ENCODE results near the gene ZNF593.

ZNF593 gene

DNA sequence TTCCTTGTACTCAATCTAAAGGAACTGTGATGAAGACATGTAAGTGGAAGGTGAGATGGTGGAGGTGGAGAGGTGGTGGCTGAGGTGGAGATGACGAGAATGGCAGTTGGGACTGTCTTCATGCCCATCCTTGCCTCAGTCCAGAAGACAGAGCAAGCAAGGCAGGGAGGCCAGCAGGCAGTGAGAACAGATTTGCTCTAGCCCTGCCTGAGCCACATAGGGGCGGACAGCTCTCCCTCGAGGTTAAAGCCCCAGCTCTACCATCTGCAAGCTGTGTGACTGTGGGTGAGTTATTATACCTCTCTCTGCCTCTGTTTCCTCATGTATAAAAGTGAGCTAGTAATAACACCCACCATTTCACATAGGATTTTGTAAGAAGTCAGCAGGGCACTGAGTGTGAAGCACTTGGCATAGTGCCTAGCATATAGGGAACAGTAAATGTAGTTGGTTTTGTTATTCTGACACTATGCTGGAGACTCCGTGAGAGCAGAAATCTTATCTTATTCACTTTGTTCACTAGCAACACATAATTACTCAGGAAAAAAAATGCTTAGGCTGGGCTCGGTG lies 15.7 kb upstream of the ZNF593 start:
- no peak for DNase-seq

DNA sequence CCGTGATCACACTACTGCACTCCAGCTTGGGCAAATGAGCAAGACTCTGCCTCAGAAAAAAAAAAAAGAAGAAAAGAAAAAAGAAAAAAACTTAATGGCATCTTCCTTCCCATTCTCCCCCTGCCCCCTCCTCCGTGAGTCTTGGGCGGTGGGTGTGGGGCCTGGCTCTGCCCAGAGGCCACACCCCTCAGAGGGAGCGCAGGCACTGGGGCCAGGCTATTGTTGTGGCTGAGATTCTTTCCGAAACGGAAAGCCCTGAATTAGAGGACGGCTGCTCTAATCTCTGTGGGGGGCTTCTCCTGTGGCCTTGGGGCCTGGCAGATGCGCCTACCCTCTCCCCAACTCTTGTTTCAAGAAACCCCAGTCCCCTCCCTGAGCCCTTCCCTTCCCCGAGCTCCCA lies 15.0 kb upstream of the ZNF593 start:
- DNase-seq = no peak

DNA sequence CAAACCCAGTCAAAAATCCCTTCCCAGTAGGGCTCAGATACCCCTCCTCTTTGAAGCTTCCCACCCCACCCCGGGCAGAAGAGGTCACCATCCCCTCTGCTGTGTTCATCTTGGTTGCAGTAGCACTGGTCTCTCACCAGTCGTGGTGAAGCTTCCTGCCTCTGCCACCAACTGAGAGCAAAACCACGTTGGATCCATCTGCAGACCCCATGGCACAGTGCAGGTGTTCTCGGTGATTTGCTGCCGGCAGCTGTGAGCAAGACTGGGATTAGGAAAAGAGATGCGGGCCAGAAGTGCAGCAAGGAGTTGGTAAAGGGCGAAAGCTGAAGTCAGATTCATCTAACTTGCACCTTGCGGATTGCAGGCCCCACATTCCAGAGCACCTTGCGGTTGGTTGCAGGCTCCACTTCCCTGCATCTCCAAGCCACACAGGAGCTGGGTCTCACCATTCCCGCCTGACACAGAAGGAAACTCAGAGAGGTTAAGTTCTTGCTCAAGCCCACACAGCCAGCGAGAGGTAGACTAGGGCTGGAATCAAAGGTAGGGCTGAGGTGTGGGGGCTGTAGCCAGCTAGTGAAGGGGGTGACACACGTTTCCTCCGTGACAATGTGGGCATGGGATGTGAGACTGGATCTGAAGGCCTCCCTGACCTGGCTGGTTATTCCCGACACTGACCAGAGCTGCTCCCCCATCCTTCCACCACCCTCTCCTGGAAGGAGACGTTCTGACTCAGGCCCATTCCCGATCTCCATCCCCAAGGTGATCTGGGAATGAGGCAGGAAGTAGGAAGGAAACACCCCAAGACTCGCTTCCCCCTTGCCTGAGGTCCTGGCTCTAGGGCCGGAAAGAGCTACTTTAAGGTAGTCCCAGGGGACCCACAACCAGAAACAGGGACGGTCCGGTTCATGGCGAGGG lies 14.1 kb upstream of the ZNF593 start:
- DNase-seq = no peak

DNA sequence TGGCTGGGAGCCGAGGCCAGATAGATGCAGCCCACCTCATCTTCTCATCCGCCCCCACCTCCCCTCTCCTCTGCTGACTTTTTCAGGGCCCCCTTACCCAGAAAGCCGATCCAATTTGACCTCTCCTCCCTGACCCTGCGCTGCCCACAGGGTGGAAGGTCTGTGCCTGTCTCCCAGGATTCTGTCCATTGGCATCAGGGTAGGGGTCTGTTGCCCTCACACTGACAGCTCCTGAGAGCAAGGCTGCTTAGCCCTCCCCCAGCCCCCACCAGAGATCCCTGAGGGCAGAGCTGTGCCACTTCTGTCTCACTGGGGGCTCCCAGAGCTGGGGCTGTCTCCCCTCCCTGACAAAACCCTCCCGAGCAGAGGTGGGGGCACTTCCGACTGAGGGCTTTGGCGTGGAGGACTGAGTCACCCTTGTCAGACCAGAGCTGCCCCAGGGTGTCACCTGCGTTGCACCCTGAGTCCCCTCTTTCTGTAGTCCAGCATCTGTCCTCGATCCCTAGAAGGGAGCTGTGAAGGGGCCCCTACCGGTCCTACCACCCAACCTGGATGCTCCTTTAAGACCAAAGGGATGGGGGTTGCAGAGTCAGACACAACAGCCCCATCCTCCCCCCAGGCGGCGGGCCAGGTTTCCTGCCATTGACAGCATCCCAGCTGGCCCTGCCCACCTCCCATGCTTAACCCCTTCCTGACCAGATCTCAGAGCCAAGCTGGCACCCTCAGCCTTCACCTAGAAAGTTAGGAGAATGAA lies 13.2 kb upstream of the ZNF593 start:
- DNase-seq = peak; percentile 83

DNA sequence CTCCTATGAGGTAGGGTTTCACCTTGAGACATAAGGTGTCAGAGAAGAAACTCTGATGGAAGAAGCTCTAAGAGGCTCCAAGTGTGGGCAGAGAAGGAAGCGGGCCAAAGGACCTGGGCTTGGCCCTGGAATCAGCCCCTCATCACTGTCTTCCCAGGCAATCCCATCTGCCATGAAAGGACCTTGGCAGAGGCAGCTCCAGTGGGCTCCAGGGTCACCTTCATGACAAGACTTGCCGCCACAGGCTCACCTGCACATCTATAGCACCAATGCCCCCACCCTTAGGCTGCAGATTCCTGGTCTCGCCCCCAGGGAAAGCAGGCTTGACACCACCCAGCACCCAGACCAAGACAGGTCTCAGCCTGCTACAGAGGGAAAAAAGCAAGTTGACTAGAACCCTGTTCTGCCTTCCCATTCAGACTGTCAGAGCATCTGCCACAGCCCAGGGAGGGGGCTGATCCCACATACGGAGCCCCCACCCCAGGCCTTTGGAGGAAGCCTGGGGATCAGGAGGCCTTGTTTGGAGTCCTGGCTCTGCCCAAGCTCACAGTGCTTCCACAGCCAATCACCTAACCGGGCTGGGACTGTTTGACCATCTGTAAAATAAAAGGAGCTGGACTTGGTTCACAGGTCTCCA lies 11.3 kb upstream of the ZNF593 start:
- DNase-seq = no peak

DNA sequence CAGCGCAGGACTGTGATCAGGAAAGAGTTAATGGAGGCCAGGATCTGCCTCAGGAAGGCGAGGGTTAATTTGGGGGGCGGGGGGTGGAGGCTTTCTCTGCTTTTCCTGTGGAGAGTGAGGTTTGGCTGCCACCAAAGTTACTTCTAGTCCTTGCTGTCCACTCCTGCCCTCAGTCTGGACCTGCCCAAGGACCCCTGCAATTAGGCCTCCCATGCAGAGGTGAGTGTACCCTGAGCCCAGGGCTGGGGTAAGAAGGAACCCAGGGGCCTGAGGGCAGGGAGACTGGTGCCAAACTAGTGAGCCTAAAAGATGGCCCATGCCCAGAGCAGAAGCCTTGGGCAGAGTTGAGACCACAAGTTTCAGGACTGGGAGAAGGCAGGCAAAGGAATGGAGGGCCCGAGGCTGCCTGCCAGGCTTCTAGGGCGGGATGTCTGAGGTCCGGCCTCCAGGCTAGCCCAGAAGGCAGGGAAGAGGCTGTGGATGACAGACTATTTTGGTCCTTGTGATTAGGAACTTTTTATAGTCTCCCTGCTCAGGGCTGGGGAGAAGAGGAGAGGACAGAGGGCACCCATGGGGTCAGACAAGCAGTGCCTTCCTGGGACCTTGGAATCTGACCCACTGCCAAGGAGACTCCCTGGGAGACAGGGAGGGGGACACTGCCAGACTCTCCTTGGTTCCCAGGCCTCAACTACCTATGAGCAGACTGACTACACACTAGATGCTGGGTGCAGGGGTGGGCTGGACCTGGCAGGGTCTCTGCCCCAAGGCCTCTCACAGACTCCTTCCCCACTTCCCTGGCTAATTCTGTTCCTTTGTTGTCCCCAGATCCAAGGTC lies 10.6 kb upstream of the ZNF593 start, which contains the start of gene FAM110D:
FAM110D (plus strand) TSS at position 172 of the 835 bp plus-strand sequence. CDS start 2,213 bp downstream, outside the sequence.
- DNase-seq = no peak

DNA sequence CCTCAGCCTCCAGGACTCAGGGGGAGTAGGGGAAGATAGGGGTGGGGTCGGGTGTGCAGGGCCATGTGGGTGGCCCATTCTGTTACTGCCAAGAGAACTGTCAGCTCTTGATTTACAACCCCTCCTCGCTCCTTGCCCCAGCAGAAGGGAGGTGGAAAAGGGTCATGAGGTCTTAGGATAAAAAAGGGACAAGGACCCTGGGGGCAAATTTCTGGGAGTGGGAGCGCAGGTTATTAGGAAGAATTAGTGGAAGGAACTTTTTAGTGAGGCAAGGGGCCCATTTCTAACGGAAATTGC lies 10.0 kb upstream of the ZNF593 start:
- no peak for DNase-seq

DNA sequence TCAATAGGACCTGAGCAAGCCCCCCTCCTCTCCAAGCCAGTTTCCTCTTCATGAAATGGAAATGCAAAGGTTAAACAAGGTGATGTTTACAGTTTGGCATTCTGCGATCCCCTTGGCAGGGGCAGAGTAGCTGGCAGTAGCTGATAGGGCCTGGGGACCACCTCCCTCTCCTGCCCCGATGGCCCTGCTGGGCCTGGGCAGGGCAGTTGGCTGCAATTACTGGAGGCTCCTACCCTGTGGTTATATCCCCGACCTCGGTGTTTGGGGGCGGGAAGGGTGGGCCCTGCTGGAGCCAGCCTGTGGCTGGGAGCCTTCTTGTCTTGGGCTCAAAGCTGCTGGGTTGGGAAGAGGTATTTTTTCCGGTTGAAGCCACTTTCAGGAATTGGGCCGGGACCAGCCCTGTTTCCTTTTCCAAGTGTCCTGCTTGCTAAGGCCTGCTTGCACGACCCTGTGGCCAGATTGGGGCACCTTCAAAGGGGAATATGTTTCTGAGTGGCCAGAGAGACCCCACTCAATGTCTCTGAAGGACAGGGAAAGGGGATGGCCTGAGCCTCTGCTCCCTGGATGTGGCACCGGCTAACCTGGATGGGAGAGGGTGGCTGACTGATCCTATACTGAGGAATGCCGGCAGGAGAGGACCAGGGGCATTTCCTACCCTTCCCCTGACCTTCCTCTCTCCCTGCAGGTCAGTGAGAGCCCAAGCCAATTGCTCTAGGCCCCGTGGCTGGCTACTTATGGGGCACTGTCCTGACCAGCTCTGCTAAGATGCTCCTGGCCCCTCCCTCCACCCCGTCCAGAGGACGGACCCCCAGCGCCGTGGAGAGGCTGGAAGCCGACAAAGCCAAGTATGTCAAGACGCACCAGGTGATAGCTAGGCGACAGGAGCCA lies 8.9 kb upstream of the ZNF593 start:
- DNase-seq = no peak

DNA sequence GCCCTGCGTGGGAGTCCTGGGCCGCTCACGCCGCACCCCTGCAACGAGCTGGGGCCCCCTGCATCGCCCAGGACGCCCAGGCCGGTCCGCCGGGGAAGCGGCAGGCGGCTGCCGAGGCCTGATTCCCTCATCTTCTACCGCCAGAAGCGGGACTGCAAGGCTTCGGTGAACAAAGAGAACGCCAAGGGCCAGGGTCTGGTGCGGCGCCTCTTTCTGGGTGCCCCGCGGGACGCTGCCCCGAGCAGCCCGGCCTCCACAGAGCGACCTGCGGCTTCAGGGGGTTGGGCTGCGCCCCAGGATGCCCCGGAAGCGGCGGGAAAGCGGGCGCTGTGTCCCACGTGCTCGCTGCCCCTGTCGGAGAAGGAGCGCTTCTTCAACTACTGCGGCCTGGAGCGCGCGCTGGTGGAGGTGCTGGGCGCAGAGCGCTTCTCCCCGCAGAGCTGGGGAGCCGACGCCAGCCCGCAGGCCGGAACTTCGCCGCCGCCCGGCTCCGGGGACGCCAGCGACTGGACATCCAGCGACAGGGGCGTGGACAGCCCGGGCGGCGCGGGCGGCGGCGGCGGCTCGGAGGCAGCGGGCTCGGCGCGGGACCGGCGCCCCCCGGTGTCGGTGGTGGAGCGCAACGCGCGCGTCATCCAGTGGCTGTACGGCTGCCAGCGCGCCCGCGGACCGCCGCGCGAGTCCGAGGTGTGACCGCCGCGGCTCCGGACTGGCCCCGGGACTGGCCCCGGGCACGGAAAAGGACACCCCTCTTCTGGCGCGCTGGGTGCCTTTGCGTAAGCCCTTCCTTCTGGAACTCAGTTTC lies 8.1 kb upstream of the ZNF593 start:
- DNase-seq = peak; percentile 83

DNA sequence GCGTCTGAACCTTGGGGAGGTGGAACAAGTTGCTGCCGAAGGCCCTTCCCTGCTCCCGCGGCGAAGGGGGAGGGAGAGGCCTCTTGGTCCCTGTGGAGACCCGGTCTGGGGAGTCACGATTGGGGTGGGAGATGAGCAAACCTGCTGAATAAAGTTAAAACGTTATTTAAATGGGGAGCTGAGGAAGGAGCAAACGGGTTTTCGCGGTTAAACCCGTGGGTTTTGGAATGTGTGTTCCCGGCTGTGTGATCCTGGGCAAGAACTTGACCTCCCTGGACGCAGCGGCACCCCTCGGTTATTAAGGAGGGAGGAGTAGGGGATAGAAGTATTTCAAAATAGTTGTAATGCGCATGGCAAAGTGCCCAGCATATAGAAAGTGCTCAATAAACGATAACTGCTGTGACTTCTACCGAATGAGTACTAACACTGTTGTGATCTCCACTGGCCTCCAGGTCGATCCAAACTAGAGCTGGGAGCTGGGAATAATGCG lies 7.4 kb upstream of the ZNF593 start:
- DNase-seq = no peak

DNA sequence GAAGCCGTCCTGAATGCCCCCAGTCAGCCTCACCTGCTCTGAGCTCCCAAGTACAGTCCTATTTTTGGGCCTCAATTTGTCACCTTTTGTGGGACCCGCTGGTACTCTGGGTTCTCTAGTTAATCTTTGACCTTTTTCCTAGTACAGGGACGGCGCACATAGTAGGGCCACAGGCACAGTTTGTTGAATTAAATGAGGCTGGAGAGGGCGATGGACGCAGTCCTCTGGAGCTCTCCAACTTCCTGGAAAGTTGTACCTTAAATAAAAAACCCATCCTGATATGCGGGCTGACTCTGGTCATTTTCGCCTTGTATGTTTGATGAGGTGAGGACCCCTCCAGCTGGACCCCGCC lies 6.0 kb upstream of the ZNF593 start:
- no peak for DNase-seq

DNA sequence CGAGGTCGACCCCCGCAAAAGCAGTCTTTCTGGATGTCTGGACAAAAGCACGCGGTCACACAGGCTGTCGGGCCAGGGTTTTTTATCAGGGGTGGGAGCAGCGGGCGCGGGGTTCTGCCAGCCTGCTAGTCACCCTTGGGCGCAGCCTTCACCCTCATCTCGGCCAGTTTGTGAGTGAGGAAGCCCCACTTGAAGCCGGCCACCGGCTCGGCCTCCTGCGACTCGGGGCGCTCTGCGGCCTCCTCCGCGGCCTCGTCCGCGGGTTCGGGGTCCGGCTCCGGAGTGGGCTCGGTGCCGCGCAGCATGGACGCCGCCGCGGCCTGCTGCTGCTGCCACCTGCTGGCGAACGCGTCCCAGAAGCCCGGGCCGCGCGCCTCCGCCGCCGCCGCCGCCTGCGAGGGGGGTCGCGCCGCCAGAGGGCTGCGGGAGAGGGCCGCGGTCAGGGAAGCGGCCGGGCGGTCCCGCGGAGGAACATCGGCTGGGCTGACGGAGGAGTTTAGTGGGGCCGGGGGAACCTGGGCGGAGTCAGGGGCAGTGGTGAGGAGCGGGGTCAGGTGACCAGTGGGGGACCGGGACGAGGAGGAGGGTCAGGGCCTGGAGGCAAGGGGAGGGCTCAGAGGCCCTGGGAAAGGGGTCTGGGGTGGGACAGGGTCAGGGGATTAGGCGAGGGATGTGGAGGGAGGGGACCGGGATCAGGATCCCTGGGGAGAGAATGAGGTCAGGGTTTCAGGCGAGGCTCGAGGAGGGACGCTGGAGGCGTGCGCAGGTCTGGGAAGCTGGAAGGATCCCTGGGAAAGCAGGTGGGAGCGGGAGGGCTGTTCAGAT lies 5.5 kb upstream of the ZNF593 start:
- DNase-seq = peak; percentile 82

DNA sequence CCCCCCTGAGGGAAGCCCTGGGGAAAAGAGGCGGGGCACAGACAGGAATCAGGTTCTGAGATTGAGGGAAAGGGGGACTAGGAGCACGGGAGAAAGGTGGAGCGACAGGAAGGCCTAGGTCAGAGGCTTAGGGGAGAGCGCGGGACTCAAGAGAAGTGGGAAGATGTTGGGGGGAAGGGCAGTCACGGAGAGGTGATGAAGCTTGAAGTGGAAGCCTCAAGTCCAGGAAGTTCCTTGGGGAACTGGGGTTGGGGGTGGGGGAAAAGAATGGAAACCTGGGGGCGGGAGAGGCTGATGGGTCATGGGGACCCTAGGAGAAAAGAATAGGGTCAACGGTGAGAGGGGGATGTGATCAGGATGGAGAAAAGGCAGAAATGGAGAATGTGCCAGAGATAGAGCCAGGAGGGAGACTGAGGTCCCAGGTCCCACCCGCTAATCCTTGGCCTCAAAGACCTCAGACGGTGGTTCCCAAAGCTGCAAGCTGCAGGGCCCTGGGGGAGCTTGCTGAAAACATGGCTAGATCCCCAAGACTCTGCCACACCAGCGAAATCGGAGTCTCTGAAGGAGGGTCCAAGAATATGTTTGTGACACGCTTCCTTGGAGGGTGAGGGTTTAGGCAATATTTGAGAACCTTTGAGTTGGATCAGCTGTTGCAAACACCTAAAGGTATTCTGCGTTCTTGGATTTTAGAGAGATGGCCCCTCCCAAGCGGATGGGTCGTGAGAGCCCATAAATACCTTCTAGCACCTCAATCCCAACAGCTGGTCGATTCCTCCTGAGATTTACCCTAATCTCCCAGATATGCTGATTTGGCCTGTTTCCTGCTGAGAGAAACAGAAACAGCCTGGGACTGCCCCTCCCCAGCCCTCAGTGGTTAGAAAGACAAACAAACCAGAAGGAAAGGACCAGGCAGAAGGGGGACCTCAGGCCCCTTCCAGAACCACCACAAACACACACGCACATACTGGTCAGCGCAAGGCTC lies 4.6 kb upstream of the ZNF593 start:
- no peak for DNase-seq

DNA sequence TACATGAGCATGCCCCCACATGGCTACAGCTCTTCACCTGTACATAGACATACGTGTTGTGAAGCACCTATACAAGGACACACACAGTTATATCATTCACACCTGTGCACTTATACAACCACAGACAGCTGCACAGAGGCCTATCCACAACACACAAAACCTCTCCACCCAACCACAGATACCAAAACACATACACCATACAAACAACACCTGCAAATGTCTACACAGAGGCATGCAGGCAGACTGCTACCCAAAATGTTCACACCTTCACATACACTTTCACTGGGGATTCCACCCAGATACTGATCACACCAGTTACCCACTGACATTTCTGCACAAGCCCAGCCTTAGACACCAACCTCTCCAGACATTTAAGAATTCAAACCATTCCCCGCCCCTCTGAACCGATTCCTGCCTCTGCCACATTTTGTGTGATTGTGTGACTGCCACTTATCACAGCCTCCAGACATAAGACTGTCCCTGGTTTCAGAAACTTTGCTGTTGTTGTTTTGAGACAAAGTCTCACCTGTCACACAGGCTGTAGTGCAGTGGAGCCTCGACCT lies 2.9 kb upstream of the ZNF593 start:
- DNase-seq = no peak

DNA sequence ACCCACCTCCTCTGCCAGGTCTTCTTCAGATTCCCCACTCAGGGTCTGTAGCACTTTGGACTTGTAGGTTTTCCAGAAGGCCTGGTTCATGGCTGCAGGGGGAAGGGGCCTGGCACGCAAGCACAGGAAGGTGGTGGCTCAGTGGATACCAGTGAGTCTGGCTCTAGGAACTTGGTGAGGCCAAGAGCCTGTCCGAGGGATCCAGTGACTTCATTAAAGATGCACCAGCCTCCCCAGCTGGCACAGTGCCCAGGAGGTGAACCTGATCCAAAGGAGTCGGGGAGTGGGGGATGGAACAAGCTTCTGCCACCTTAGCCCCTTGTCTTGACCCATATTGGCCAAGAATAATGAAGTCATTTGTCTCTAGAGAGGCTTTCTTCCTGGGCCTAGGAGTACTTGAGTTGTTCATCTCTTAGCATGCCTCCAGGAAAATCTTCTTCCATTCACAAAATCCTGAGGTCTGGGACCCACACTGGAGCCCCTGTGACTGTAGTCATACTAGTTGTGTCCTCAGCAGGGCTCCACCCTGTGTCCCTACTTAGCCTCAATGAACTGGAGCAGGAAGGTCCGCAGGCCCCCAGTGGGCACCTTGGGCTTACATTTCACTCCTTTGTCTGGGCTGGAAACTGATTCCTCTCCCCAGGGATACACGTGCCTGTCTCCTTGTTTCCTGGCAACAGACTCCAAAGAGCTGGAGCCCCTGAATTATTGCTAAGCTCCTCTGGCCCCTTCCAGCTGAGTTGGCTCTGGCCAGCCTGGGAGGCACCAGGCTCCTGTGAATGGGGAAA lies 1.1 kb upstream of the ZNF593 start, which contains the start of gene C1orf232:
C1orf232 (minus strand) TSS at position 554 of the 788 bp plus-strand sequence; CDS start at position 90, 464 bp downstream.
- no peak for DNase-seq

DNA sequence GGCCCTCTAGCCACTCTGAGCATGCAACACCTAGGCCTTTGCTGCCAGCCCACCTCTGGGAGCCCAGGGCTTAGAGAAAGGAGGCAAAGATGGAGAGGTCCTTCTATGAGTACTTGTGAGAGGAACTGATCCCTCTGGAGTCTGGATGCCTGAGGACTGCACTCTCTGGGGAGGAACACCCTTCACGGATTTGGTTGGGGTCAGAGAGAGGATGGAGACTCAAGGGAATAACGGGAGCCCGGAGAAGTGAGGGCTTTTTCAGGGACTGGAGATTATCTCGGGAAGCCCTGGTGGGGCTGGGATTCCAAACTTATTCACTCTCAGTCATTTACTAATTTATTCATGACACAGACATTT lies 532 bp upstream of the ZNF593 start:
- DNase-seq = no peak

DNA sequence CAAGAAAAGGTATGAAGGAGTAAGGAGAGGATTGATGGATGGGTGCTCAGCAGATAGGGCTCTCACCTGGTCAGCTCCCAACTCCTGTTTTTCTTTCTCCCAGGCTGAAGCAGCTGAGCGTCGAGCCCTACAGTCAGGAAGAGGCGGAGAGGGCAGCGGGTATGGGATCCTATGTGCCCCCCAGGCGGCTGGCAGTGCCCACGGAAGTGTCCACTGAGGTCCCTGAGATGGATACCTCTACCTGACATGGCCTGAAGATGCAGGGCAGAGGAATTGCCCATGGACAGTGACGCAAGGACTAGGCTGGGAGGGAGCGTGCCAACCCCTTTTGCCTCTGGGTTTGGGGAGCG lies 739 bp downstream of the ZNF593 start:
- DNase-seq = no peak
